ENCODE data around the gene SIL1.

DNA sequence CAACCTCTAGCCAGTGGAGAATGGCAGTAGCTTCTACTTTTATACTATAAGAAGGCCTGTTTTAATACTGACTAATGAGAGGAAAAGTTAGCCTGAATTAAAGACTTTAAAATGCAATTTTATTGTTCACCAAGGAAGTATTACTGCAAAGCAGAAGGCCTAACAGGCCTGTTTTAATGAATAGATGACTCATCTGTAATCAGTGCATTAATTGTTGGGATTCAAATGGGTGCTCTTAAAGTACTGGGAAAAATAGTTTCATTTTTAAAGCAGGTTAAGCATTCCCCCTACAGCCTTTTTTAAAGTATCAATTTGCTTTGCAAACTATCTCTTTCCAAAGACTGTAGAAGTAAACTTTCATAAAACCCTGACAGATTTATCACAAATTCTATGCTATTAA, 147.7 kb downstream of the SIL1 start:
- TF ChIP-seq GABPA (tag; conservative IDR thresholded peaks at IDR 0.05; ENCODE audit: low read depth): no peak
- TF ChIP-seq, protein P1, sequence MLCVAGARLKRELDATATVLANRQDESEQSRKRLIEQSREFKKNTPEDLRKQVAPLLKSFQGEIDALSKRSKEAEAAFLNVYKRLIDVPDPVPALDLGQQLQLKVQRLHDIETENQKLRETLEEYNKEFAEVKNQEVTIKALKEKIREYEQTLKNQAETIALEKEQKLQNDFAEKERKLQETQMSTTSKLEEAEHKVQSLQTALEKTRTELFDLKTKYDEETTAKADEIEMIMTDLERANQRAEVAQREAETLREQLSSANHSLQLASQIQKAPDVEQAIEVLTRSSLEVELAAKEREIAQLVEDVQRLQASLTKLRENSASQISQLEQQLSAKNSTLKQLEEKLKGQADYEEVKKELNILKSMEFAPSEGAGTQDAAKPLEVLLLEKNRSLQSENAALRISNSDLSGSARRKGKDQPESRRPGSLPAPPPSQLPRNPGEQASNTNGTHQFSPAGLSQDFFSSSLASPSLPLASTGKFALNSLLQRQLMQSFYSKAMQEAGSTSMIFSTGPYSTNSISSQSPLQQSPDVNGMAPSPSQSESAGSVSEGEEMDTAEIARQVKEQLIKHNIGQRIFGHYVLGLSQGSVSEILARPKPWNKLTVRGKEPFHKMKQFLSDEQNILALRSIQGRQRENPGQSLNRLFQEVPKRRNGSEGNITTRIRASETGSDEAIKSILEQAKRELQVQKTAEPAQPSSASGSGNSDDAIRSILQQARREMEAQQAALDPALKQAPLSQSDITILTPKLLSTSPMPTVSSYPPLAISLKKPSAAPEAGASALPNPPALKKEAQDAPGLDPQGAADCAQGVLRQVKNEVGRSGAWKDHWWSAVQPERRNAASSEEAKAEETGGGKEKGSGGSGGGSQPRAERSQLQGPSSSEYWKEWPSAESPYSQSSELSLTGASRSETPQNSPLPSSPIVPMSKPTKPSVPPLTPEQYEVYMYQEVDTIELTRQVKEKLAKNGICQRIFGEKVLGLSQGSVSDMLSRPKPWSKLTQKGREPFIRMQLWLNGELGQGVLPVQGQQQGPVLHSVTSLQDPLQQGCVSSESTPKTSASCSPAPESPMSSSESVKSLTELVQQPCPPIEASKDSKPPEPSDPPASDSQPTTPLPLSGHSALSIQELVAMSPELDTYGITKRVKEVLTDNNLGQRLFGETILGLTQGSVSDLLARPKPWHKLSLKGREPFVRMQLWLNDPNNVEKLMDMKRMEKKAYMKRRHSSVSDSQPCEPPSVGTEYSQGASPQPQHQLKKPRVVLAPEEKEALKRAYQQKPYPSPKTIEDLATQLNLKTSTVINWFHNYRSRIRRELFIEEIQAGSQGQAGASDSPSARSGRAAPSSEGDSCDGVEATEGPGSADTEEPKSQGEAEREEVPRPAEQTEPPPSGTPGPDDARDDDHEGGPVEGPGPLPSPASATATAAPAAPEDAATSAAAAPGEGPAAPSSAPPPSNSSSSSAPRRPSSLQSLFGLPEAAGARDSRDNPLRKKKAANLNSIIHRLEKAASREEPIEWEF (CRISPR knock-in tag; IDR thresholded peaks at IDR 0.05): no peak
- TF ChIP-seq POLR2G (IDR thresholded peaks at IDR 0.05; ENCODE audit: low read depth, low read length): no peak
- TF ChIP-seq, protein P2, sequence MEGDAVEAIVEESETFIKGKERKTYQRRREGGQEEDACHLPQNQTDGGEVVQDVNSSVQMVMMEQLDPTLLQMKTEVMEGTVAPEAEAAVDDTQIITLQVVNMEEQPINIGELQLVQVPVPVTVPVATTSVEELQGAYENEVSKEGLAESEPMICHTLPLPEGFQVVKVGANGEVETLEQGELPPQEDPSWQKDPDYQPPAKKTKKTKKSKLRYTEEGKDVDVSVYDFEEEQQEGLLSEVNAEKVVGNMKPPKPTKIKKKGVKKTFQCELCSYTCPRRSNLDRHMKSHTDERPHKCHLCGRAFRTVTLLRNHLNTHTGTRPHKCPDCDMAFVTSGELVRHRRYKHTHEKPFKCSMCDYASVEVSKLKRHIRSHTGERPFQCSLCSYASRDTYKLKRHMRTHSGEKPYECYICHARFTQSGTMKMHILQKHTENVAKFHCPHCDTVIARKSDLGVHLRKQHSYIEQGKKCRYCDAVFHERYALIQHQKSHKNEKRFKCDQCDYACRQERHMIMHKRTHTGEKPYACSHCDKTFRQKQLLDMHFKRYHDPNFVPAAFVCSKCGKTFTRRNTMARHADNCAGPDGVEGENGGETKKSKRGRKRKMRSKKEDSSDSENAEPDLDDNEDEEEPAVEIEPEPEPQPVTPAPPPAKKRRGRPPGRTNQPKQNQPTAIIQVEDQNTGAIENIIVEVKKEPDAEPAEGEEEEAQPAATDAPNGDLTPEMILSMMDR (IDR thresholded peaks at IDR 0.05 in 2 of 3, conservative IDR thresholded peaks at IDR 0.05 in 1 of 3; ENCODE audit: insufficient read depth in 2 of 3, low read depth in 1 of 3, low read length in 3 of 3): no peak
- TF ChIP-seq ELF2 (CRISPR knock-in tag; IDR thresholded peaks at IDR 0.05): no peak
